B cell (primary cell): Measurements from ENCODE around the gene STIMATE. TPM values are rescaled to one million over a fixed set of nuclear protein-coding genes. Genes with fewer than 3 reads are reported as not detected.

ENCODE experiments used
- ATAC-seq: fragments of 200-7000 bp; cut with Tn5 transposase; one replicate; pipeline ENCODE4 v1.10.0; 2021; ENCODE audit warnings: low read depth, mild to moderate bottlenecking, moderate number of reproducible peaks, moderate library complexity
- CTCF ChIA-PET: fragments of 350-600 bp; sonication (Branson Sonifier 250); formaldehyde crosslinking; loops from one replicate; lab custom pipeline; 2021; ENCODE audit warnings: antibody characterized with exemption, inconsistent platforms; lab: Charles Lee
- POLR2A ChIA-PET: fragments of 350-600 bp; sonication (Branson Sonifier 250); formaldehyde crosslinking; loops from one replicate; lab custom pipeline; 2021; ENCODE audit warnings: antibody characterized with exemption; lab: Charles Lee
- DNase-seq: peaks from one replicate; pipeline ENCODE4 v3.0.0; 2013
- H2AFZ ChIP-seq: 2 replicates; pipeline ENCODE4 v1.6.1; 2012; ENCODE audit warnings: mild to moderate bottlenecking, low read depth, low read length; ENCODE audit not compliant: insufficient read depth, poor library complexity, severe bottlenecking
- H3K27ac ChIP-seq, 2 donors: 1 replicate in 1 of 2; 2 replicates in 1 of 2; pipeline ENCODE4 v1.5.1; 2012 to 2013; ENCODE audit warnings: low read length in 2 of 2, mild to moderate bottlenecking in 2 of 2, moderate library complexity in 1 of 2
- H3K27me3 ChIP-seq, 4 experiments: fragments of 200-600 bp in 1 of 4; sonication (generic) in 1 of 4; replicated peaks in 1 of 4; 1 replicate in 2 of 4; 2 replicates in 2 of 4; pipeline versions ENCODE4 v1.6.1 to v1.7.0; 2013 to 2016; ENCODE audit warnings: low read length in 3 of 4, mild to moderate bottlenecking in 2 of 4, mixed read lengths in 1 of 4, moderate library complexity in 1 of 4; ENCODE audit not compliant: insufficient read depth in 4 of 4, control insufficient read depth in 3 of 4; ENCODE audit errors: control extremely low read depth in 1 of 4
- H3K36me3 ChIP-seq, 2 experiments: replicated peaks in 1 of 2; 1 replicate in 1 of 2; 2 replicates in 1 of 2; pipeline versions ENCODE4 v1.6.1 to v1.7.1; 2013; ENCODE audit warnings: low read length in 1 of 2; ENCODE audit not compliant: insufficient read depth in 2 of 2, control insufficient read depth in 1 of 2; ENCODE audit errors: control extremely low read depth in 1 of 2, extremely low read depth in 1 of 2
- H3K4me1 ChIP-seq, 2 donors: fragments of 200-600 bp in 1 of 2; sonication (generic) in 1 of 2; 1 replicate in 1 of 2; 2 replicates in 1 of 2; pipeline versions ENCODE4 v1.5.1 to v1.6.1; 2013 to 2017; ENCODE audit warnings: low read length in 2 of 2; ENCODE audit not compliant: control insufficient read depth in 2 of 2, insufficient read depth in 2 of 2
- H3K4me2 ChIP-seq: replicated peaks from 2 replicates; pipeline ENCODE3; 2012; ENCODE audit warnings: mild to moderate bottlenecking, low read depth, low read length; ENCODE audit not compliant: poor library complexity, severe bottlenecking
- H3K4me3 ChIP-seq, 5 experiments: fragments of 200-600 bp in 1 of 5; sonication (generic) in 1 of 5; 1 replicate in 3 of 5; 2 replicates in 2 of 5; pipeline versions ENCODE4 v1.5.1 to v1.7.0; 2011 to 2016; ENCODE audit warnings: low read length in 4 of 5, mild to moderate bottlenecking in 4 of 5, low read depth in 2 of 5, control low read depth in 1 of 5, moderate library complexity in 1 of 5; ENCODE audit not compliant: insufficient read depth in 1 of 5; ENCODE audit errors: control extremely low read depth in 1 of 5, extremely low read depth in 1 of 5
- H3K79me2 ChIP-seq: fragments of 200-600 bp; sonication (generic); one replicate; pipeline ENCODE4 v1.6.0; 2016; ENCODE audit warnings: low read length; ENCODE audit not compliant: control insufficient read depth, insufficient read depth
- H3K9ac ChIP-seq: fragments of 200-600 bp; sonication (generic); 2 replicates; pipeline ENCODE4 v1.6.1; 2017; ENCODE audit warnings: mild to moderate bottlenecking, low read length, moderate library complexity
- H3K9me3 ChIP-seq, 3 donors: one replicate each; pipeline versions ENCODE4 v1.6.1 to v1.7.1; 2013; ENCODE audit warnings: low read length in 2 of 3; ENCODE audit not compliant: control insufficient read depth in 2 of 3, insufficient read depth in 1 of 3; ENCODE audit errors: control extremely low read depth in 1 of 3
- H4K20me1 ChIP-seq: 2 replicates; pipeline ENCODE4 v1.6.0; 2012; ENCODE audit warnings: mild to moderate bottlenecking, low read length; ENCODE audit not compliant: insufficient read depth, control insufficient read depth, poor library complexity, severe bottlenecking
- H3K27ac Mint-ChIP-seq: one replicate; pipeline ENCODE4 v1.8.0; 2021; ENCODE audit warnings: mixed read lengths
- H3K27me3 Mint-ChIP-seq: one replicate; pipeline ENCODE4 v1.8.0; 2021; ENCODE audit warnings: mixed read lengths
- H3K4me1 Mint-ChIP-seq: one replicate; pipeline ENCODE4 v1.8.0; 2021; ENCODE audit warnings: mixed read lengths
- H3K4me3 Mint-ChIP-seq: one replicate; pipeline ENCODE4 v1.8.0; 2021; ENCODE audit warnings: mixed read lengths
- H3K9me3 Mint-ChIP-seq: one replicate; pipeline ENCODE4 v1.8.0; 2022; ENCODE audit warnings: mixed read lengths; ENCODE audit not compliant: insufficient read depth
- EZH2 ChIP-seq: IDR thresholded peaks from 2 replicates; pipeline ENCODE4 v1.6.1; 2012; ENCODE audit warnings: borderline replicate concordance, low read depth, mild to moderate bottlenecking, moderate library complexity, low read length; ENCODE audit not compliant: insufficient read depth, poor library complexity, severe bottlenecking
- WGBS: methylation state at CpG from one replicate; pipeline ENCODE4 v1.1.5; 2013; ENCODE audit warnings: missing lambda C conversion rate; ENCODE audit not compliant: insufficient coverage; 5-methylcytosine and 5-hydroxymethylcytosine counted together
- intact Hi-C: fragments of 100-400 bp; cut with micrococcal nuclease; formaldehyde crosslinking; loops from one replicate; pipeline ENCODE4 v1.10.0; 2022
- polyA plus RNA-seq: library from polyadenylated mRNA; depleted of rRNA; stranded (reverse); fragments of >200 nt; gene quantifications from 2 replicates; pipeline ENCODE4 v1.2.3, GENCODE V29; 2012
- total RNA-seq, 2 donors: library from RNA; stranded (reverse); fragments of 120-200 nt in 1 of 2; gene quantifications; 1 replicate in 1 of 2; 2 replicates in 1 of 2; pipeline versions ENCODE4 v1.2.3 to v1.2.4, GENCODE V29; 2013 to 2022
- TF ChIP-seq, protein P1 (sequence below): fragments of 200-600 bp; IDR thresholded peaks from one replicate; pipeline ENCODE4 v1.8.0; 2022; ENCODE audit warnings: antibody characterized with exemption, mild to moderate bottlenecking

The STIMATE gene
- total and polyA plus RNA-seq, 2 donors (not counting 1 experiment from before 2014, with no cell fraction given), result 24.6 to 38.4 TPM

DNA sequence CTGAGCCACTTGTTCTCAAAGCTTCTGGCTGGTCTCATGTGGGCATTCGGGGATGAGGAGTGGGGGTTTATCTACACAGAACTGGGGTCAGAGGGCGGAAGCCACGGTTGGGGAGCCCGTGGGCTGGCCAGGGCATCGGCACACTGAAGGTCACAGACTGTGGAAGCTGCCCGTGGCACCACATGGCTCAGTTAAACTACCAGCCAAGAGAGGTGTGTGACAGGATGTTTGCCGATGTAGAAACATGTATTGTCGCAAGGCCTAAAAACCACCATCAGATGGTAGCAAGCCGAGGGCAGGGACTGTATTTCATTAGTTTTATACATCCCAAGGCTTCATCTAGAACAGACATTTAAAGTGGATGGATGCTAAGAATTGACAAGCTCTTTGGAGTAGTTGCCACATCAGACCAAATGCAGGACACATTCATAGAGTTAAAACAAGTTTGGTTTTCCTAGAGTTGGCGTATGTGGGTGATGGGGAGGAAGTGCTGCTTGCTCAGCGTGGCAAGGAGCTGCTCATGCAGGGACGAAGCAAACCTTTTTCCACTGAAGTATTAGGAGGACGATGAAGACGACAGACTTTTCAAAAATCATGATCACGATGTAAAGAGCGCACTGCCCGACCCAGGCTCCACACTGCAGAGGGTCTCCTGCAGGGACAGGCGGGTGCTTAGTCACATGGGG is 52.9 kb downstream of the STIMATE start:
- Mint-ChIP-seq H3K4me1 (no peaks in the 10 kb centered on the region), H3K4me3 (no peak overlapping the region), H3K9me3 (no peaks in the 10 kb centered on the region), H3K27me3 (no peaks in the 10 kb centered on the region), H3K27ac (no peak overlapping the region)
- H3K4me1 ChIP-seq, result no peaks in the 10 kb centered on the region
- ATAC-seq (no peak), DNase-seq (no peak)
- no peak overlapping the region for H2AFZ ChIP-seq
- CTCF ChIA-PET, result interaction anchor here (0.6 to 2.6 kb wide), 9 partner anchors 9 to 300 kb away, joined by 3 to 10 read pairs (median 5); no protein-coding TSS in a partner anchor
- H3K9ac ChIP-seq, result no peak overlapping the region
- H3K27me3 ChIP-seq, result no peaks in the 10 kb centered on the region
- H3K4me2 ChIP-seq, result no peak overlapping the region
- H3K27ac ChIP-seq, result no peak overlapping the region
- no peaks in the 10 kb centered on the region for H3K9me3 ChIP-seq
- no peaks in the 10 kb centered on the region for H3K79me2 ChIP-seq
- no peak for TF ChIP-seq EZH2
- TF ChIP-seq, protein P1, sequence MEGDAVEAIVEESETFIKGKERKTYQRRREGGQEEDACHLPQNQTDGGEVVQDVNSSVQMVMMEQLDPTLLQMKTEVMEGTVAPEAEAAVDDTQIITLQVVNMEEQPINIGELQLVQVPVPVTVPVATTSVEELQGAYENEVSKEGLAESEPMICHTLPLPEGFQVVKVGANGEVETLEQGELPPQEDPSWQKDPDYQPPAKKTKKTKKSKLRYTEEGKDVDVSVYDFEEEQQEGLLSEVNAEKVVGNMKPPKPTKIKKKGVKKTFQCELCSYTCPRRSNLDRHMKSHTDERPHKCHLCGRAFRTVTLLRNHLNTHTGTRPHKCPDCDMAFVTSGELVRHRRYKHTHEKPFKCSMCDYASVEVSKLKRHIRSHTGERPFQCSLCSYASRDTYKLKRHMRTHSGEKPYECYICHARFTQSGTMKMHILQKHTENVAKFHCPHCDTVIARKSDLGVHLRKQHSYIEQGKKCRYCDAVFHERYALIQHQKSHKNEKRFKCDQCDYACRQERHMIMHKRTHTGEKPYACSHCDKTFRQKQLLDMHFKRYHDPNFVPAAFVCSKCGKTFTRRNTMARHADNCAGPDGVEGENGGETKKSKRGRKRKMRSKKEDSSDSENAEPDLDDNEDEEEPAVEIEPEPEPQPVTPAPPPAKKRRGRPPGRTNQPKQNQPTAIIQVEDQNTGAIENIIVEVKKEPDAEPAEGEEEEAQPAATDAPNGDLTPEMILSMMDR, result no peak
- WGBS, result 96% methylated on average over 12 of the region's 18 CpGs
- intact Hi-C loops, result no loop called here
- POLR2A ChIA-PET, result interaction anchor here (1.5 kb wide), 1 partner anchor 229 kb away, joined by 4 read pairs; no protein-coding TSS in a partner anchor
- H3K36me3 ChIP-seq, result peaks cover 0 to 46% of the 10 kb centered on the region in 2 experiments
- H3K4me3 ChIP-seq, result no peak overlapping the region
- H4K20me1 ChIP-seq, result no peaks in the 10 kb centered on the region

DNA sequence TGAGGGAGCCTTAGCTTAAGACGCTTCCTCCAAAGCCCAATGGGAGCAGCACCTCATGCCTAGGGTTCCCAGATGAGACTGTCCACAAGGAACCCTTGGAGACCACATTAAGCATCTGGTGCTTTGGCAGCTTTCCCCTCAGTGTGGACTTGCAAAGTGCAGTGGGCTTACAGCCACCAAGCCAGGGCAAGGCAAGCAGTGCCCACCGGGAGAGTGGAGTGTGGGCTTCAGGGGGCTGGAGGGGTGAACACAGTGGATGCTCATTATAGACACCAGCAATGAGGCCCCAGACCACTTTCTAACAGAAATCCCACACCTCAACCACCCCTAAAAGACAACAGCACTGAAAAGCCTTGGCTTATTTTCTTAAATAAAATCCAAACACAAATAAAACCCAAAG is 53.5 kb downstream of the STIMATE start:
- ChIA-PET POLR2A (no interaction called here), CTCF (interaction anchor here (0.6 to 2.2 kb wide), 5 partner anchors 9 to 143 kb away, joined by 3 to 10 read pairs (median 4); no protein-coding TSS in a partner anchor)
- Mint-ChIP-seq H3K27me3 (no peaks in the 10 kb centered on the region), H3K4me1 (no peaks in the 10 kb centered on the region), H3K4me3 (no peak overlapping the region), H3K27ac (no peak overlapping the region), H3K9me3 (no peaks in the 10 kb centered on the region)
- H3K9ac ChIP-seq, result no peak overlapping the region
- H4K20me1 ChIP-seq, result no peaks in the 10 kb centered on the region
- H3K9me3 ChIP-seq, result no peaks in the 10 kb centered on the region
- no peaks in the 10 kb centered on the region for H3K4me1 ChIP-seq
- DNase-seq (no peak), ATAC-seq (no peak)
- no peak overlapping the region for H3K4me2 ChIP-seq
- 88% methylated on average over 1 of the region's 2 CpGs for WGBS
- no peak overlapping the region for H3K27ac ChIP-seq
- H3K4me3 ChIP-seq, result no peak overlapping the region
- no peaks in the 10 kb centered on the region for H3K79me2 ChIP-seq
- intact Hi-C loops, result no loop called here
- no peaks in the 10 kb centered on the region for H3K27me3 ChIP-seq
- no peak for TF ChIP-seq EZH2
- TF ChIP-seq, protein P1, result no peak
- peaks cover 0 to 41% of the 10 kb centered on the region in 2 experiments for H3K36me3 ChIP-seq
- no peak overlapping the region for H2AFZ ChIP-seq
